Spinal cord (tissue), 10 donors: ENCODE results near the gene ZNF629. TPM values are rescaled to one million over a fixed set of nuclear protein-coding genes. Genes with fewer than 3 reads are reported as not detected.

ENCODE experiments used
- DNase-seq, 6 donors: peaks; one replicate each; pipeline versions ENCODE4 v3.0.0 to v3.0.0-alpha.2; 2013 to 2015; ENCODE audit warnings: low spot score in 6 of 6, low read depth in 4 of 6
- H3K27ac ChIP-seq: one replicate; pipeline ENCODE4 v1.5.1; 2013; ENCODE audit warnings: low read depth, low read length, control low read depth
- H3K27me3 ChIP-seq: one replicate; pipeline ENCODE4 v1.6.1; 2013; ENCODE audit warnings: low read length; ENCODE audit not compliant: control insufficient read depth, insufficient read depth
- H3K36me3 ChIP-seq: one replicate; pipeline ENCODE4 v1.6.1; 2013; ENCODE audit warnings: low read length; ENCODE audit not compliant: control insufficient read depth, insufficient read depth
- H3K4me1 ChIP-seq: one replicate; pipeline ENCODE4 v1.6.1; 2013; ENCODE audit warnings: low read length; ENCODE audit not compliant: control insufficient read depth, insufficient read depth
- H3K4me3 ChIP-seq: one replicate; pipeline ENCODE4 v1.5.1; 2013; ENCODE audit warnings: low read depth, low read length, control low read depth
- H3K9me3 ChIP-seq: one replicate; pipeline ENCODE4 v1.6.1; 2013; ENCODE audit warnings: low read length; ENCODE audit not compliant: control insufficient read depth, insufficient read depth
- WGBS: methylation state at CpG from one replicate; pipeline ENCODE4 v1.1.5; 2013; ENCODE audit warnings: missing lambda C conversion rate; ENCODE audit not compliant: insufficient coverage; 5-methylcytosine and 5-hydroxymethylcytosine counted together
- polyA plus RNA-seq, 2 donors: library from polyadenylated mRNA; unstranded; fragments of 120-200 nt; gene quantifications; one replicate each; pipeline ENCODE4 v1.2.1, GENCODE V29; 2013; ENCODE audit not compliant: insufficient read length in 2 of 2
- total RNA-seq, 2 donors: library from RNA; depleted of rRNA in 1 of 2; stranded (reverse); fragments of 120-200 nt in 1 of 2; fragments of >200 nt in 1 of 2; gene quantifications; one replicate each; pipeline versions ENCODE4 v1.2.3 to v1.2.4, GENCODE V29; 2013 to 2014
- donor health status: healthy.

The ZNF629 gene
- total and polyA plus RNA-seq, 4 donors, result 7.8 to 27.4 (median 25.4) TPM

- DNase-seq, result no peak
- no peaks in the 10 kb centered on the region for H3K9me3 ChIP-seq
- no peak overlapping the region for H3K4me3 ChIP-seq
- peaks cover 36% of the 10 kb centered on the region for H3K36me3 ChIP-seq
- peaks cover 12% of the 10 kb centered on the region for H3K4me1 ChIP-seq
- WGBS, result 98% methylated on average over 4 of the region's 4 CpGs
- no peak overlapping the region for H3K27ac ChIP-seq
- H3K27me3 ChIP-seq, result no peaks in the 10 kb centered on the region
Observed at GRCh38 chr16:30750201-30750600, 36.8 kb downstream of the ZNF629 start.

GRCh38 chr16:30748634-30749445 is 38.2 kb downstream of the ZNF629 start:
- Histone ChIP-seq H3K27ac (no peak overlapping the region), H3K9me3 (no peaks in the 10 kb centered on the region), H3K27me3 (no peaks in the 10 kb centered on the region), H3K36me3 (peaks cover 29% of the 10 kb centered on the region), H3K4me1 (peaks cover 12% of the 10 kb centered on the region), H3K4me3 (peak overlapping the region; percentile 68)
- 13% methylated on average over 27 of the region's 36 CpGs for WGBS
- DNase-seq, result peak in 2 of 6 donors; percentile 28 to 40

- peak within 1 kb of the TSS; percentile 68 for H3K4me3 ChIP-seq
- H3K4me1 ChIP-seq, result peaks cover 12% of the 10 kb centered on the region
- 3% methylated on average over 60 of the region's 60 CpGs for WGBS
- H3K36me3 ChIP-seq, result peaks cover 26% of the 10 kb centered on the region
- H3K27me3 ChIP-seq, result no peaks in the 10 kb centered on the region
- no peaks in the 10 kb centered on the region for H3K9me3 ChIP-seq
- H3K27ac ChIP-seq, result peak within 1 kb of the TSS; percentile 64
- peak; percentile 95 to 99 (median 96) for DNase-seq
Observed at GRCh38 chr16:30747799-30748633, 39.0 kb downstream of the ZNF629 start, which contains the start of gene PHKG2. Gene PHKG2 (plus strand): TSS chr16:30748425. CDS start chr16:30748821, 396 bp downstream.

- H3K9me3 ChIP-seq, result no peaks in the 10 kb centered on the region
- no peak for DNase-seq
- H3K27ac ChIP-seq, result no peak overlapping the region
- 65% methylated on average over 3 of the region's 3 CpGs for WGBS
- peaks cover 12% of the 10 kb centered on the region for H3K4me1 ChIP-seq
- H3K4me3 ChIP-seq, result peak overlapping the region; percentile 68
- no peaks in the 10 kb centered on the region for H3K27me3 ChIP-seq
- H3K36me3 ChIP-seq, result peaks cover 28% of the 10 kb centered on the region
Observed at GRCh38 chr16:30747331-30747730, 39.7 kb downstream of the ZNF629 start.

- WGBS, result 100% methylated on average over 6 of the region's 9 CpGs
Observed at GRCh38 chr16:30746638-30747175, 40.3 kb downstream of the ZNF629 start.

GRCh38 chr16:30745082-30745481 is 41.9 kb downstream of the ZNF629 start:
- Histone ChIP-seq H3K27me3 (no peaks in the 10 kb centered on the region), H3K4me1 (peaks cover 12% of the 10 kb centered on the region), H3K4me3 (no peak overlapping the region), H3K27ac (no peak overlapping the region), H3K36me3 (peaks cover 29% of the 10 kb centered on the region), H3K9me3 (no peaks in the 10 kb centered on the region)
- no peak for DNase-seq
- no CpG with 5 or more reads among the region's 2 CpGs for WGBS

More at GRCh38 chr16:30746638-30747175, 40.3 kb downstream of the ZNF629 start:
- Histone ChIP-seq H3K4me3 (no peak overlapping the region), H3K27ac (no peak overlapping the region), H3K9me3 (no peaks in the 10 kb centered on the region), H3K36me3 (peaks cover 29% of the 10 kb centered on the region), H3K27me3 (no peaks in the 10 kb centered on the region), H3K4me1 (peaks cover 12% of the 10 kb centered on the region)
- DNase-seq, result no peak

GRCh38 chr16:30744183-30744582 is 42.8 kb downstream of the ZNF629 start:
- H3K9me3 ChIP-seq, result no peaks in the 10 kb centered on the region
- H3K27me3 ChIP-seq, result no peaks in the 10 kb centered on the region
- 100% methylated on average over 1 of the region's 2 CpGs for WGBS
- DNase-seq, result no peak
- H3K4me1 ChIP-seq, result peaks cover 8% of the 10 kb centered on the region
- H3K4me3 ChIP-seq, result no peak overlapping the region
- H3K27ac ChIP-seq, result no peak overlapping the region
- peaks cover 35% of the 10 kb centered on the region for H3K36me3 ChIP-seq

- H3K4me1 ChIP-seq, result peaks cover 5% of the 10 kb centered on the region
- no peaks in the 10 kb centered on the region for H3K9me3 ChIP-seq
- H3K27ac ChIP-seq, result no peak overlapping the region
- no peaks in the 10 kb centered on the region for H3K27me3 ChIP-seq
- WGBS, result 94% methylated on average over 8 of the region's 11 CpGs
- H3K4me3 ChIP-seq, result no peak overlapping the region
- no peak for DNase-seq
- peaks cover 40% of the 10 kb centered on the region for H3K36me3 ChIP-seq
Observed at GRCh38 chr16:30743716-30744115, 43.3 kb downstream of the ZNF629 start.

- Histone ChIP-seq H3K27ac (no peak overlapping the region), H3K27me3 (no peaks in the 10 kb centered on the region), H3K4me3 (no peak overlapping the region), H3K9me3 (no peaks in the 10 kb centered on the region), H3K4me1 (no peaks in the 10 kb centered on the region), H3K36me3 (peaks cover 62% of the 10 kb centered on the region)
- WGBS, result 100% methylated on average over 5 of the region's 6 CpGs
- DNase-seq, result no peak
Observed at GRCh38 chr16:30741461-30741914, 45.5 kb downstream of the ZNF629 start.
